Mesothelial cell of epicardium (in vitro differentiated cells): ENCODE results near the gene MALRD1. TPM values are rescaled to one million over a fixed set of nuclear protein-coding genes. Genes with fewer than 3 reads are reported as not detected.

Experiments
- DNase-seq, 2 experiments: peaks; one replicate each; pipeline ENCODE4 v3.0.0; 2021; ENCODE audit warnings: low spot score in 2 of 2; ENCODE audit not compliant: unreplicated experiment in 2 of 2
- H3K27ac Mint-ChIP-seq: 2 replicates; pipeline ENCODE4 v1.8.0; 2021; ENCODE audit warnings: mixed read lengths
- H3K27me3 Mint-ChIP-seq: 2 replicates; pipeline ENCODE4 v1.8.0; 2021; ENCODE audit warnings: low read depth, mixed read lengths
- H3K36me3 Mint-ChIP-seq: 2 replicates; pipeline ENCODE4 v1.8.0; 2021; ENCODE audit warnings: mixed read lengths
- H3K4me1 Mint-ChIP-seq: 2 replicates; pipeline ENCODE4 v1.8.0; 2021; ENCODE audit warnings: mixed read lengths
- H3K4me3 Mint-ChIP-seq: 2 replicates; pipeline ENCODE4 v1.8.0; 2021; ENCODE audit warnings: mild to moderate bottlenecking, moderate library complexity, mixed read lengths
- H3K9me3 Mint-ChIP-seq: 2 replicates; pipeline ENCODE4 v1.8.0; 2021; ENCODE audit warnings: mixed read lengths
- total RNA-seq: library from RNA; stranded (reverse); gene quantifications from 3 replicates; pipeline ENCODE4 v1.2.1, GENCODE V29; 2021
- TF ChIP-seq, protein P1 (sequence below): fragments of 200-600 bp; sonication (generic); IDR thresholded peaks from one replicate; pipeline ENCODE4 v1.5.0; 2021; ENCODE audit warnings: antibody characterized with exemption; ENCODE audit not compliant: unreplicated experiment

The MALRD1 gene
- total RNA-seq, 1 donor from 2014 or later: 11.1 TPM

DNA sequence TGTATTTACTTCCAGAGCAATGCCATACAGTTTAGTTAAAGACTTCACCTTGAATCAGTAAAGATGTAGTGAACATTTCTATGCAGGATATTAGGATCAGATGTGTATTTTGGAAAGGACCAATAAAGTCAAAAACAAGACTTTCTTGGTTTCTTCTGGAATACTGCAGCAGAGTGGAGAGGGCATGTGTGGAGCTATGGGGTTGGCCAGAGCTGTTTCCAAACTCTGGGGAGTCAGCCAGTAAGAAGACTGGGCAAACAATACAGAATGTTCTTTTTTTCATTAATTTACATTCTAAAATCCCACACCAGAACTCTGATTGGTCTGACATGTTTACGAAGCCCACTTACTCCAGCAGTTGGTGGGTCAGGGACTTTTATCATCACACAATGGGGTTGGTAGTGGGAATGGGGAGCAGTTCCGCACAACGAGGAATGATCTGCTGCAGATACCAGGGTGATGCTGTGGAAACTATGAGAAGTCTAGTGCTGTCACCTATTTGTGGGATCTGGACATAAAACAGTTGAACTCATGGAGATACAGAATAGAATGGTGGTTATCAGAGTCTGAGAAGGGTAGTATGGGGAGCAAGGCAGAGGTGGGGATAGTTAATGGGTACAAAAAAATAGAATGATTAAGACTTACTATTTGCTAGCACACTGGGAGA, 267.7 kb downstream of the MALRD1 start:
- TF ChIP-seq, protein P1, sequence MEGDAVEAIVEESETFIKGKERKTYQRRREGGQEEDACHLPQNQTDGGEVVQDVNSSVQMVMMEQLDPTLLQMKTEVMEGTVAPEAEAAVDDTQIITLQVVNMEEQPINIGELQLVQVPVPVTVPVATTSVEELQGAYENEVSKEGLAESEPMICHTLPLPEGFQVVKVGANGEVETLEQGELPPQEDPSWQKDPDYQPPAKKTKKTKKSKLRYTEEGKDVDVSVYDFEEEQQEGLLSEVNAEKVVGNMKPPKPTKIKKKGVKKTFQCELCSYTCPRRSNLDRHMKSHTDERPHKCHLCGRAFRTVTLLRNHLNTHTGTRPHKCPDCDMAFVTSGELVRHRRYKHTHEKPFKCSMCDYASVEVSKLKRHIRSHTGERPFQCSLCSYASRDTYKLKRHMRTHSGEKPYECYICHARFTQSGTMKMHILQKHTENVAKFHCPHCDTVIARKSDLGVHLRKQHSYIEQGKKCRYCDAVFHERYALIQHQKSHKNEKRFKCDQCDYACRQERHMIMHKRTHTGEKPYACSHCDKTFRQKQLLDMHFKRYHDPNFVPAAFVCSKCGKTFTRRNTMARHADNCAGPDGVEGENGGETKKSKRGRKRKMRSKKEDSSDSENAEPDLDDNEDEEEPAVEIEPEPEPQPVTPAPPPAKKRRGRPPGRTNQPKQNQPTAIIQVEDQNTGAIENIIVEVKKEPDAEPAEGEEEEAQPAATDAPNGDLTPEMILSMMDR: no peak
- no peak for DNase-seq
- no peaks in the 10 kb centered on the region for H3K36me3 Mint-ChIP-seq
- peaks cover 6% of the 10 kb centered on the region for H3K9me3 Mint-ChIP-seq
- H3K27me3 Mint-ChIP-seq: no peaks in the 10 kb centered on the region
- no peaks in the 10 kb centered on the region for H3K4me1 Mint-ChIP-seq
- no peak overlapping the region for H3K4me3 Mint-ChIP-seq
- H3K27ac Mint-ChIP-seq: no peak overlapping the region

- Mint-ChIP-seq H3K27ac (no peak overlapping the region), H3K27me3 (no peaks in the 10 kb centered on the region), H3K4me1 (no peaks in the 10 kb centered on the region), H3K36me3 (no peaks in the 10 kb centered on the region), H3K4me3 (no peak overlapping the region), H3K9me3 (peaks cover 6% of the 10 kb centered on the region)
- TF ChIP-seq, protein P1: no peak
- DNase-seq: no peak
Measured at GRCh38 chr10:19317952-19318351, 269.4 kb downstream of the MALRD1 start.

GRCh38 chr10:19325581-19325980, 277.0 kb downstream of the MALRD1 start:
- Mint-ChIP-seq H3K27me3 (no peaks in the 10 kb centered on the region), H3K27ac (no peak overlapping the region), H3K4me3 (no peak overlapping the region), H3K9me3 (peaks cover 6% of the 10 kb centered on the region), H3K36me3 (no peaks in the 10 kb centered on the region), H3K4me1 (no peaks in the 10 kb centered on the region)
- TF ChIP-seq, protein P1: no peak
- no peak for DNase-seq

GRCh38 chr10:19328582-19328981, 280.0 kb downstream of the MALRD1 start:
- no peak for DNase-seq
- Mint-ChIP-seq H3K27ac (no peak overlapping the region), H3K4me3 (no peak overlapping the region), H3K36me3 (no peaks in the 10 kb centered on the region), H3K4me1 (no peaks in the 10 kb centered on the region), H3K9me3 (peaks cover 4% of the 10 kb centered on the region), H3K27me3 (no peaks in the 10 kb centered on the region)
- TF ChIP-seq, protein P1: no peak

DNA sequence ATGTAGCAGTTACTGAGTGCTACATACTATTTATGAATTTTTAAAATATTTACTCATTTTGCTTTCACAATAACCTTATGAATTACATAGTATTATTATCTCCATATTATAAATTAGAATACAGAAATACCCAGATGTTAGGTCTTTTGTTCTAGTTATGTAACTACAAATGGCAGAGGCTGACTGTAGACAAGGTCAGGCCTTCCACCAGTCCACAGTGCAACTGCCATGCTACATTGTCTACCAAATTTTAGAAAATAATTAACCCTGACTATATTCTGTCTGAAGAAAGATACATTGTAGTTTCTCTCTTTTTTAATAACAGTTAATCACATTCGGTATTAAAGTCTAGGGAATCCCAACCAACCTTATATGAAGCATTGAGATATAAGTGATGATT, 280.9 kb downstream of the MALRD1 start:
- Mint-ChIP-seq H3K27ac (no peak overlapping the region), H3K4me3 (no peak overlapping the region), H3K27me3 (no peaks in the 10 kb centered on the region), H3K36me3 (no peaks in the 10 kb centered on the region), H3K9me3 (peaks cover 4% of the 10 kb centered on the region), H3K4me1 (no peaks in the 10 kb centered on the region)
- TF ChIP-seq, protein P1: no peak
- DNase-seq: no peak

DNA sequence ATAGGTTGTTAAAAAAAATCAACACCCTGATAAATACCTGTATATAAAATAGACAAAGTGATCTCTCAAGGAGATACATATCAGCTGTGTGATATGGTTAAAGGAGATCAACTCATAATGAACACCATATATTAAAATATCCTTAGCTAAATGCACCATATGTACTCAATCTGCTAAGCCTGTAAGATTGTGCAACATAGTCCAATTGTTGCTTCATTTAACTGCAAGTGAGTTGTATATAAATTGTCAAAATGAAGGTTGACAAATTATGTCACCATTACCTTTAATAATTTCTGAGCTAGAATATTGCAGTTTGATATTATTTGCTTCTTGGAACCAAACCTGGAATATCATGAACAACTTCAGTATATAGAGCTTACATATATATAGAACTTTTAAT, 283.7 kb downstream of the MALRD1 start:
- DNase-seq: no peak
- TF ChIP-seq, protein P1: no peak
- Mint-ChIP-seq H3K27me3 (no peaks in the 10 kb centered on the region), H3K27ac (no peak overlapping the region), H3K4me3 (no peak overlapping the region), H3K36me3 (no peaks in the 10 kb centered on the region), H3K9me3 (peaks cover 4% of the 10 kb centered on the region), H3K4me1 (no peaks in the 10 kb centered on the region)
